B cell (primary cell): ENCODE data around the gene CIAO2B. TPM values are rescaled to one million over a fixed set of nuclear protein-coding genes. Genes with fewer than 3 reads are reported as not detected.

ENCODE experiments used
- ATAC-seq: fragments of 200-7000 bp; cut with Tn5 transposase; one replicate; pipeline ENCODE4 v1.10.0; 2021; ENCODE audit warnings: low read depth, mild to moderate bottlenecking, moderate number of reproducible peaks, moderate library complexity
- CTCF ChIA-PET: fragments of 350-600 bp; sonication (Branson Sonifier 250); formaldehyde crosslinking; loops from one replicate; lab custom pipeline; 2021; ENCODE audit warnings: antibody characterized with exemption, inconsistent platforms; lab: Charles Lee
- POLR2A ChIA-PET: fragments of 350-600 bp; sonication (Branson Sonifier 250); formaldehyde crosslinking; loops from one replicate; lab custom pipeline; 2021; ENCODE audit warnings: antibody characterized with exemption; lab: Charles Lee
- DNase-seq: peaks from one replicate; pipeline ENCODE4 v3.0.0; 2013
- H2AFZ ChIP-seq: 2 replicates; pipeline ENCODE4 v1.6.1; 2012; ENCODE audit warnings: mild to moderate bottlenecking, low read depth, low read length; ENCODE audit not compliant: insufficient read depth, poor library complexity, severe bottlenecking
- H3K27ac ChIP-seq, 2 donors: 1 replicate in 1 of 2; 2 replicates in 1 of 2; pipeline ENCODE4 v1.5.1; 2012 to 2013; ENCODE audit warnings: low read length in 2 of 2, mild to moderate bottlenecking in 2 of 2, moderate library complexity in 1 of 2
- H3K27me3 ChIP-seq, 4 experiments: fragments of 200-600 bp in 1 of 4; sonication (generic) in 1 of 4; replicated peaks in 1 of 4; 1 replicate in 2 of 4; 2 replicates in 2 of 4; pipeline versions ENCODE4 v1.6.1 to v1.7.0; 2013 to 2016; ENCODE audit warnings: low read length in 3 of 4, mild to moderate bottlenecking in 2 of 4, mixed read lengths in 1 of 4, moderate library complexity in 1 of 4; ENCODE audit not compliant: insufficient read depth in 4 of 4, control insufficient read depth in 3 of 4; ENCODE audit errors: control extremely low read depth in 1 of 4
- H3K36me3 ChIP-seq, 2 experiments: replicated peaks in 1 of 2; 1 replicate in 1 of 2; 2 replicates in 1 of 2; pipeline versions ENCODE4 v1.6.1 to v1.7.1; 2013; ENCODE audit warnings: low read length in 1 of 2; ENCODE audit not compliant: insufficient read depth in 2 of 2, control insufficient read depth in 1 of 2; ENCODE audit errors: control extremely low read depth in 1 of 2, extremely low read depth in 1 of 2
- H3K4me1 ChIP-seq, 2 donors: fragments of 200-600 bp in 1 of 2; sonication (generic) in 1 of 2; 1 replicate in 1 of 2; 2 replicates in 1 of 2; pipeline versions ENCODE4 v1.5.1 to v1.6.1; 2013 to 2017; ENCODE audit warnings: low read length in 2 of 2; ENCODE audit not compliant: control insufficient read depth in 2 of 2, insufficient read depth in 2 of 2
- H3K4me2 ChIP-seq: replicated peaks from 2 replicates; pipeline ENCODE3; 2012; ENCODE audit warnings: mild to moderate bottlenecking, low read depth, low read length; ENCODE audit not compliant: poor library complexity, severe bottlenecking
- H3K4me3 ChIP-seq, 5 experiments: fragments of 200-600 bp in 1 of 5; sonication (generic) in 1 of 5; 1 replicate in 3 of 5; 2 replicates in 2 of 5; pipeline versions ENCODE4 v1.5.1 to v1.7.0; 2011 to 2016; ENCODE audit warnings: low read length in 4 of 5, mild to moderate bottlenecking in 4 of 5, low read depth in 2 of 5, control low read depth in 1 of 5, moderate library complexity in 1 of 5; ENCODE audit not compliant: insufficient read depth in 1 of 5; ENCODE audit errors: control extremely low read depth in 1 of 5, extremely low read depth in 1 of 5
- H3K79me2 ChIP-seq: fragments of 200-600 bp; sonication (generic); one replicate; pipeline ENCODE4 v1.6.0; 2016; ENCODE audit warnings: low read length; ENCODE audit not compliant: control insufficient read depth, insufficient read depth
- H3K9ac ChIP-seq: fragments of 200-600 bp; sonication (generic); 2 replicates; pipeline ENCODE4 v1.6.1; 2017; ENCODE audit warnings: mild to moderate bottlenecking, low read length, moderate library complexity
- H3K9me3 ChIP-seq, 3 donors: one replicate each; pipeline versions ENCODE4 v1.6.1 to v1.7.1; 2013; ENCODE audit warnings: low read length in 2 of 3; ENCODE audit not compliant: control insufficient read depth in 2 of 3, insufficient read depth in 1 of 3; ENCODE audit errors: control extremely low read depth in 1 of 3
- H4K20me1 ChIP-seq: 2 replicates; pipeline ENCODE4 v1.6.0; 2012; ENCODE audit warnings: mild to moderate bottlenecking, low read length; ENCODE audit not compliant: insufficient read depth, control insufficient read depth, poor library complexity, severe bottlenecking
- H3K27ac Mint-ChIP-seq: one replicate; pipeline ENCODE4 v1.8.0; 2021; ENCODE audit warnings: mixed read lengths
- H3K27me3 Mint-ChIP-seq: one replicate; pipeline ENCODE4 v1.8.0; 2021; ENCODE audit warnings: mixed read lengths
- H3K4me1 Mint-ChIP-seq: one replicate; pipeline ENCODE4 v1.8.0; 2021; ENCODE audit warnings: mixed read lengths
- H3K4me3 Mint-ChIP-seq: one replicate; pipeline ENCODE4 v1.8.0; 2021; ENCODE audit warnings: mixed read lengths
- H3K9me3 Mint-ChIP-seq: one replicate; pipeline ENCODE4 v1.8.0; 2022; ENCODE audit warnings: mixed read lengths; ENCODE audit not compliant: insufficient read depth
- CTCF ChIP-seq: fragments of 200-600 bp; IDR thresholded peaks from one replicate; pipeline ENCODE4 v1.8.0; 2022; ENCODE audit warnings: antibody characterized with exemption, mild to moderate bottlenecking
- EZH2 ChIP-seq: IDR thresholded peaks from 2 replicates; pipeline ENCODE4 v1.6.1; 2012; ENCODE audit warnings: borderline replicate concordance, low read depth, mild to moderate bottlenecking, moderate library complexity, low read length; ENCODE audit not compliant: insufficient read depth, poor library complexity, severe bottlenecking
- WGBS: methylation state at CpG from one replicate; pipeline ENCODE4 v1.1.5; 2013; ENCODE audit warnings: missing lambda C conversion rate; ENCODE audit not compliant: insufficient coverage; 5-methylcytosine and 5-hydroxymethylcytosine counted together
- intact Hi-C: fragments of 100-400 bp; cut with micrococcal nuclease; formaldehyde crosslinking; loops from one replicate; pipeline ENCODE4 v1.10.0; 2022
- polyA plus RNA-seq: library from polyadenylated mRNA; depleted of rRNA; stranded (reverse); fragments of >200 nt; gene quantifications from 2 replicates; pipeline ENCODE4 v1.2.3, GENCODE V29; 2012
- total RNA-seq, 2 donors: library from RNA; stranded (reverse); fragments of 120-200 nt in 1 of 2; gene quantifications; 1 replicate in 1 of 2; 2 replicates in 1 of 2; pipeline versions ENCODE4 v1.2.3 to v1.2.4, GENCODE V29; 2013 to 2022

The CIAO2B gene
- total and polyA plus RNA-seq, 2 donors (not counting 1 experiment from before 2014, with no cell fraction given) = 60.6 to 159 TPM

- Mint-ChIP-seq H3K27me3 (no peaks in the 10 kb centered on the region), H3K27ac (no peak overlapping the region), H3K4me1 (no peaks in the 10 kb centered on the region), H3K9me3 (no peaks in the 10 kb centered on the region), H3K4me3 (no peak overlapping the region)
- H3K9me3 ChIP-seq = no peaks in the 10 kb centered on the region
- no peak overlapping the region for H3K4me2 ChIP-seq
- H3K9ac ChIP-seq = no peak overlapping the region
- no peak overlapping the region for H2AFZ ChIP-seq
- intact Hi-C loops = loop anchor here (1.0 kb wide), 1 partner anchor 58 kb away; no protein-coding TSS in a partner anchor
- 100% methylated on average over 2 of the region's 3 CpGs for WGBS
- no peaks in the 10 kb centered on the region for H3K36me3 ChIP-seq
- H3K27me3 ChIP-seq = peaks cover 0 to 3% (median 0%) of the 10 kb centered on the region in 4 experiments
- ChIA-PET POLR2A (no interaction called here), CTCF (interaction anchor here (1.0 to 2.5 kb wide), 6 partner anchors 11 to 259 kb away, joined by 3 to 8 read pairs (median 4); partner anchors contain the start of gene PDP2)
- H3K79me2 ChIP-seq = no peaks in the 10 kb centered on the region
- peaks cover 0 to 3% of the 10 kb centered on the region in 2 donors for H3K4me1 ChIP-seq
- ATAC-seq (no peak), DNase-seq (no peak)
- no peak overlapping the region for H3K4me3 ChIP-seq
- no peaks in the 10 kb centered on the region for H4K20me1 ChIP-seq
- TF ChIP-seq EZH2 (no peak), CTCF (no peak)
- no peak overlapping the region for H3K27ac ChIP-seq
Measured at GRCh38 chr16:66895999-66896398, 38.2 kb downstream of the CIAO2B start.

- Mint-ChIP-seq H3K4me3 (no peak overlapping the region), H3K9me3 (no peaks in the 10 kb centered on the region), H3K27me3 (no peaks in the 10 kb centered on the region), H3K27ac (no peak overlapping the region), H3K4me1 (no peaks in the 10 kb centered on the region)
- Histone ChIP-seq H4K20me1 (no peaks in the 10 kb centered on the region), H3K27me3 (peaks cover 0 to 3% (median 0%) of the 10 kb centered on the region in 4 experiments), H3K9me3 (no peaks in the 10 kb centered on the region), H3K9ac (no peak overlapping the region), H3K4me1 (peaks cover 0 to 3% of the 10 kb centered on the region in 2 donors), H2AFZ (no peak overlapping the region), H3K4me2 (no peak overlapping the region), H3K36me3 (no peaks in the 10 kb centered on the region), H3K4me3 (no peak overlapping the region), H3K27ac (no peak overlapping the region), H3K79me2 (no peaks in the 10 kb centered on the region)
- ATAC-seq (no peak), DNase-seq (no peak)
- CTCF ChIA-PET = interaction anchor here (1.0 to 2.5 kb wide), 6 partner anchors 11 to 260 kb away, joined by 3 to 8 read pairs (median 4); partner anchors contain the start of gene PDP2
- intact Hi-C loops = loop anchor here (1.0 kb wide), 1 partner anchor 59 kb away; no protein-coding TSS in a partner anchor
- POLR2A ChIA-PET = no interaction called here
- TF ChIP-seq CTCF = no peak
- no peak for TF ChIP-seq EZH2
- 94% methylated on average over 5 of the region's 5 CpGs for WGBS
Measured at GRCh38 chr16:66895689-66895979, 38.6 kb downstream of the CIAO2B start.
